LNCaP clone FGC (cell line): ENCODE results near the gene ANO8.

Experiments
- DNase-seq: peaks from one replicate; pipeline ENCODE4 v3.0.0-alpha.2; 2011; ENCODE audit warnings: low read depth
- H3K4me3 ChIP-seq: 2 replicates; pipeline ENCODE4 v1.5.1; 2011; ENCODE audit warnings: mild to moderate bottlenecking, low read depth, low read length, control low read depth
- TF ChIP-seq, protein P1 (sequence below): IDR thresholded peaks from 2 replicates; pipeline ENCODE4 v1.5.1; 2012; ENCODE audit warnings: mild to moderate bottlenecking; ENCODE audit not compliant: control insufficient read depth, insufficient read depth; ENCODE audit errors: extremely low read depth

Gene ANO8

GRCh38 chr19:17338433-17339078 lies 3.9 kb upstream of the ANO8 start:
- no peak for DNase-seq
- TF ChIP-seq, protein P1, sequence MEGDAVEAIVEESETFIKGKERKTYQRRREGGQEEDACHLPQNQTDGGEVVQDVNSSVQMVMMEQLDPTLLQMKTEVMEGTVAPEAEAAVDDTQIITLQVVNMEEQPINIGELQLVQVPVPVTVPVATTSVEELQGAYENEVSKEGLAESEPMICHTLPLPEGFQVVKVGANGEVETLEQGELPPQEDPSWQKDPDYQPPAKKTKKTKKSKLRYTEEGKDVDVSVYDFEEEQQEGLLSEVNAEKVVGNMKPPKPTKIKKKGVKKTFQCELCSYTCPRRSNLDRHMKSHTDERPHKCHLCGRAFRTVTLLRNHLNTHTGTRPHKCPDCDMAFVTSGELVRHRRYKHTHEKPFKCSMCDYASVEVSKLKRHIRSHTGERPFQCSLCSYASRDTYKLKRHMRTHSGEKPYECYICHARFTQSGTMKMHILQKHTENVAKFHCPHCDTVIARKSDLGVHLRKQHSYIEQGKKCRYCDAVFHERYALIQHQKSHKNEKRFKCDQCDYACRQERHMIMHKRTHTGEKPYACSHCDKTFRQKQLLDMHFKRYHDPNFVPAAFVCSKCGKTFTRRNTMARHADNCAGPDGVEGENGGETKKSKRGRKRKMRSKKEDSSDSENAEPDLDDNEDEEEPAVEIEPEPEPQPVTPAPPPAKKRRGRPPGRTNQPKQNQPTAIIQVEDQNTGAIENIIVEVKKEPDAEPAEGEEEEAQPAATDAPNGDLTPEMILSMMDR = no peak
- peak overlapping the region; percentile 77 for H3K4me3 ChIP-seq

DNA sequence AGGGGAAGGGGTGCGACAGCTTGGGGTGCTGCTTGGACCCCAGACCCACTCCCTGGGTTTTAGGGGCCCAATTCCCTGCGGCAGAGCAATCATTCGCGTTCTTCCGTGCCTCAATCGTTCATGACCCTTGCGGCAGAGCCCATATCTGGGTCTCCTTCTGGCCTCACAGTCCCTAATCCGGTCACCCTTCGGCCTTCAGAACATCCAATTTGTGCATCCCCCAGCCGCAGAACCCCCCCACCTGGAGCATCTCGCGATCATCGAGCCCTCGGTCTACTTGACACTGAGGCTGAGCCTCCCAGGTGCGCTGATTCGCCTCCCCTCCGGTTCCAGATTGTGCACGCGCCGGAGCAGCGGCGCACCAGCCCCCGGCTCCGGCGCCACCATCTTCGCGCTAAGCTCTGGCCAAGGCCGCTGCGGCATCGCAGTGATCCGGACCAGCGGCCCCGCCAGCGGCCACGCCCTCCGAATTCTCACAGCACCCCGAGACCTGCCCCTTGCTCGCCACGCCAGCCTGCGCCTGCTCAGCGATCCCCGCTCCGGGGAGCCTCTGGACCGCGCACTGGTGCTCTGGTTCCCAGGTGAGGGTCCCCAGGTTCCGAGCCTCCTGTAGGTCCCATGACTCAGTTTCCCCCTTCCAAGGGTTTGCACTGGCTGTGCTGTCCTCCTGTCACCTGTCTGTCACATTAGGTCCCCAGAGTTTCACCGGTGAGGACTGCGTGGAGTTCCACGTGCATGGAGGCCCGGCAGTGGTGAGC lies 3.2 kb upstream of the ANO8 start:
- no peak for DNase-seq
- TF ChIP-seq, protein P1 = no peak
- peak overlapping the region; percentile 77 for H3K4me3 ChIP-seq

GRCh38 chr19:17336872-17337674 lies 2.4 kb upstream of the ANO8 start, which contains the start of gene GTPBP3:
Gene GTPBP3 (plus strand): TSS chr19:17337553. CDS start chr19:17337612, 59 bp downstream.
- H3K4me3 ChIP-seq = peak within 1 kb of the TSS; percentile 77
- peak; percentile 98 for DNase-seq
- TF ChIP-seq, protein P1 = no peak

DNA sequence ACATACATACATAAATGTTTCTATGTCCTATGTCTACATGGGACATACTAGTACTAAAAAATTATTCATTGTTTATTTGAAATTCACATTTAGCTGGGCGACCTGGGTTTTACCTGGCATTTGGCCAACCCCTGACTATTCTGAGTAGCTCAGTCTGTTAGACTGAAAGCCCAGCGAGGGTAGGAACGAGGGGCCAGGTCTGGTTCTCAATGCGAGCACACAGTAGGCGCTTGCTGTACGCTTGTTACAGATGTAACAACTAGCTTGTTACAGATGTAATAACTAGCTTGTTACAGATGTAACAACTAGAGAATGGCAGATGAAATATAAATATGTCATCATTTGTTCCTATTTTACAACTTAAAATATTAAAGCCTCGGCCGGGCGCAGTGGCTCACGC lies 920 bp upstream of the ANO8 start:
- H3K4me3 ChIP-seq = peak overlapping the region; percentile 75
- DNase-seq = no peak
- TF ChIP-seq, protein P1 = no peak

DNA sequence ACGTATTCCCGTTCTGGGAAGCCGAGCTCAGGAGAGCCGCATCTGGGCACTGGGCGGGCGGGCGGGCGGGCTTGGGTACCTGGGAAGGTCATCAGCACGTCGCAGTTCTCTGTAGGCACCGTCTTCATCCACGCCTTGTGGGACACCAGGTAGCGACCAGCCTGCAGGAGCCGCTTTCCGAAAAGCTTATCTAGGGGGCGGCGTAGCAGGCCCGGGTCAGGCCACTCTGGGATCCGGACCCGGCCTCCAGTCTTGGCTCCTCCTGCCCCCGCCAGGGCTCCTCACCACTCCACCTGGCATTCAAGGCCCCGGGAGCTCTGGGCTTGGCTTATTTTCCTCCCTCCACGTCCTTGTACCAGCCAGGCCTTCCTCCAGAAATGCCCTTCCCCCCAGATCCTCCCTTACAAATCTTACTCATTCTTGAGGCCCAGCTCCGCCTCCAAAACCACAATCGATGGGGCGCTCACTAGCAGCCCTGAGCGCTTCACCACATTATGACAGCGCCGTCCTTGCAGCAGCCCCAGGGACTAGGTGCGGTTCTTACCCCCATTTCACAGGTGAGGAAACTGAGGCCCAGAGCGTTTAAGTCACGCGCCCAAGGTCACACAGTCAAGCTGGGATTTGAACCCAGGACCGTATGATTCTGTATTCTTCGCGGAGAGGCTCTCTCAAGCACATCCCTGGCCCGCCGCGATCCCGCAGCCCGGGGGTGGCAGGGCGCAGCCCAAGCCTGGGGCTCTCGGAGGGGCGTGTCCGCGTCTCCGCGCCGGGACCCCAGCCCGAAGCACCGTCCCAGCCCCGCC lies 843 bp downstream of the ANO8 start:
- no peak for DNase-seq
- peak overlapping the region; percentile 75 for H3K4me3 ChIP-seq
- TF ChIP-seq, protein P1 = no peak
